GM23338 (cell line): ENCODE measurements around the gene PARP6. TPM values are rescaled to one million over a fixed set of nuclear protein-coding genes. Genes with fewer than 3 reads are reported as not detected.

Experiments used
- ATAC-seq: fragments of 200-7000 bp; cut with Tn5 transposase; 3 replicates; pipeline ENCODE4 v1.9.1; 2020
- DNase-seq: peaks from one replicate; pipeline ENCODE4 v3.0.0-alpha.2; 2015; ENCODE audit warnings: low spot score
- H2AFZ ChIP-seq: fragments of 200-600 bp; sonication (generic); 2 replicates; pipeline ENCODE4 v1.8.0; 2016; ENCODE audit warnings: antibody characterized with exemption, mild to moderate bottlenecking, moderate library complexity
- H3F3A ChIP-seq: fragments of 200-600 bp; sonication (generic); replicated peaks from 2 replicates; pipeline ENCODE4 v1.8.0; 2017; ENCODE audit warnings: antibody characterized with exemption, mixed run types, low read depth
- H3K27ac ChIP-seq: fragments of 200-600 bp; sonication (generic); 2 replicates; pipeline ENCODE4 v1.6.1; 2016; ENCODE audit warnings: low read depth
- H3K27me3 ChIP-seq: fragments of 200-600 bp; sonication (generic); 2 replicates; pipeline ENCODE4 v1.8.0; 2016; ENCODE audit warnings: mild to moderate bottlenecking, mixed run types, moderate library complexity; ENCODE audit not compliant: insufficient read depth
- H3K36me3 ChIP-seq: fragments of 200-600 bp; sonication (generic); 2 replicates; pipeline ENCODE4 v1.8.0; 2016; ENCODE audit warnings: mild to moderate bottlenecking; ENCODE audit not compliant: insufficient read depth
- H3K4me1 ChIP-seq: fragments of 200-600 bp; sonication (generic); 2 replicates; pipeline ENCODE4 v1.8.0; 2016; ENCODE audit warnings: mild to moderate bottlenecking, moderate library complexity; ENCODE audit not compliant: insufficient read depth
- H3K4me2 ChIP-seq: fragments of 200-600 bp; sonication (generic); 2 replicates; pipeline ENCODE4 v1.7.1; 2017; ENCODE audit warnings: mixed run types
- H3K4me3 ChIP-seq: fragments of 200-600 bp; sonication (generic); 2 replicates; pipeline ENCODE4 v1.6.1; 2016; ENCODE audit warnings: mixed run types
- H3K79me2 ChIP-seq: fragments of 200-600 bp; sonication (generic); replicated peaks from 2 replicates; pipeline ENCODE4 v1.8.0; 2017; ENCODE audit warnings: mild to moderate bottlenecking; ENCODE audit not compliant: insufficient read depth
- H3K9me2 ChIP-seq: fragments of 200-600 bp; sonication (generic); 2 replicates; pipeline ENCODE4 v1.8.0; 2017; ENCODE audit not compliant: insufficient read depth
- H4K20me1 ChIP-seq: fragments of 200-600 bp; sonication (generic); replicated peaks from 2 replicates; pipeline ENCODE4 v1.8.0; 2017; ENCODE audit warnings: mild to moderate bottlenecking; ENCODE audit not compliant: insufficient read depth
- H3K27ac Mint-ChIP-seq: 2 replicates; pipeline ENCODE4 v1.8.0; 2020; ENCODE audit warnings: inconsistent platforms, mild to moderate bottlenecking, moderate library complexity, mixed read lengths
- H3K27me3 Mint-ChIP-seq: 3 replicates; pipeline ENCODE4 v1.8.0; 2022; ENCODE audit warnings: low read depth, mild to moderate bottlenecking, moderate library complexity, mixed read lengths, inconsistent platforms; ENCODE audit not compliant: insufficient read depth, poor library complexity
- H3K36me3 Mint-ChIP-seq: 3 replicates; pipeline ENCODE4 v1.8.0; 2021; ENCODE audit warnings: low read depth, mild to moderate bottlenecking, inconsistent platforms, moderate library complexity, mixed read lengths
- H3K4me1 Mint-ChIP-seq: 3 replicates; pipeline ENCODE4 v1.8.0; 2020; ENCODE audit warnings: mild to moderate bottlenecking, inconsistent platforms, mixed read lengths
- H3K4me3 Mint-ChIP-seq: 3 replicates; pipeline ENCODE4 v1.8.0; 2021; ENCODE audit warnings: moderate library complexity, mild to moderate bottlenecking, inconsistent platforms, mixed read lengths
- H3K9me3 Mint-ChIP-seq: 3 replicates; pipeline ENCODE4 v1.8.0; 2020; ENCODE audit warnings: moderate library complexity, mild to moderate bottlenecking, inconsistent platforms, mixed read lengths
- CREB1 ChIP-seq: fragments of 250-450 bp; sonication (Bioruptor Pico); IDR thresholded peaks from 2 replicates; pipeline ENCODE4 v1.5.0; 2020; ENCODE audit warnings: low read depth, mild to moderate bottlenecking, moderate library complexity
- EZH2 ChIP-seq: fragments of 200-600 bp; sonication (generic); IDR thresholded peaks from one replicate; pipeline ENCODE4 v1.8.0; 2017; ENCODE audit warnings: antibody characterized with exemption, mild to moderate bottlenecking, low read depth; ENCODE audit not compliant: unreplicated experiment
- EZH2phosphoT487 ChIP-seq: fragments of 200-600 bp; sonication (generic); IDR thresholded peaks from one replicate; pipeline ENCODE4 v1.8.1; 2018; ENCODE audit warnings: antibody characterized with exemption; ENCODE audit not compliant: unreplicated experiment
- JUNB ChIP-seq: IDR thresholded peaks from one replicate; pipeline ENCODE4 v1.6.1; 2016; ENCODE audit warnings: antibody characterized with exemption; ENCODE audit not compliant: unreplicated experiment
- NANOG ChIP-seq: IDR thresholded peaks from 2 replicates; pipeline ENCODE4 v1.6.1; 2016; ENCODE audit warnings: antibody characterized with exemption, borderline replicate concordance
- POLR2AphosphoS5 ChIP-seq: IDR thresholded peaks from 2 replicates; pipeline ENCODE4 v1.6.1; 2016; ENCODE audit warnings: antibody characterized with exemption, low read depth
- STAT1 ChIP-seq: IDR thresholded peaks from one replicate; pipeline ENCODE4 v1.6.1; 2016; ENCODE audit warnings: antibody characterized with exemption; ENCODE audit not compliant: unreplicated experiment
- ZNF114 ChIP-seq: fragments of 250-450 bp; sonication (Bioruptor Pico); IDR thresholded peaks from 2 replicates; pipeline ENCODE4 v1.5.0; 2020; ENCODE audit warnings: mild to moderate bottlenecking, moderate library complexity
- ZNF331 ChIP-seq: fragments of 250-450 bp; sonication (Bioruptor Pico); IDR thresholded peaks from 2 replicates; pipeline ENCODE4 v1.5.0; 2020; ENCODE audit warnings: low read depth, mild to moderate bottlenecking, moderate library complexity
- polyA plus RNA-seq: library from polyadenylated mRNA; unstranded; fragments of >200 nt; fragmentation: Nextera tagmentation; extraction: Ambion mirVana; gene quantifications from 2 replicates; pipeline ENCODE4 v1.2.1, GENCODE V29; 2016
- total RNA-seq: library from RNA; depleted of rRNA; stranded (reverse); fragments of >200 nt; shearing (Covaris generic); gene quantifications from 2 replicates; pipeline ENCODE4 v1.2.3, GENCODE V29; 2014
- TF ChIP-seq, protein P1 (sequence below): IDR thresholded peaks from one replicate; pipeline ENCODE4 v1.6.1; 2018; ENCODE audit warnings: antibody characterized with exemption; ENCODE audit not compliant: unreplicated experiment
- TF ChIP-seq, protein P2 (sequence below): IDR thresholded peaks from 2 replicates; pipeline ENCODE4 v1.6.1; 2016; ENCODE audit warnings: antibody characterized with exemption
- TF ChIP-seq, protein P3 (sequence below): fragments of 250-450 bp; sonication (Bioruptor Pico); IDR thresholded peaks from 2 replicates; pipeline ENCODE4 v1.5.0; 2020; ENCODE audit warnings: mild to moderate bottlenecking, moderate library complexity
- TF ChIP-seq, protein P4 (sequence below), 2 experiments: fragments of 200-600 bp in 1 of 2; sonication (generic) in 1 of 2; conservative IDR thresholded peaks; 2 replicates each; pipeline versions ENCODE4 v1.5.1 to v1.6.1; 2016 to 2017; ENCODE audit warnings: antibody characterized with exemption in 2 of 2, low read depth in 2 of 2, mild to moderate bottlenecking in 2 of 2, moderate library complexity in 1 of 2

The PARP6 gene
- total and polyA plus RNA-seq, 2 experiments from 2014 or later = 27.6 to 28.1 TPM

DNA sequence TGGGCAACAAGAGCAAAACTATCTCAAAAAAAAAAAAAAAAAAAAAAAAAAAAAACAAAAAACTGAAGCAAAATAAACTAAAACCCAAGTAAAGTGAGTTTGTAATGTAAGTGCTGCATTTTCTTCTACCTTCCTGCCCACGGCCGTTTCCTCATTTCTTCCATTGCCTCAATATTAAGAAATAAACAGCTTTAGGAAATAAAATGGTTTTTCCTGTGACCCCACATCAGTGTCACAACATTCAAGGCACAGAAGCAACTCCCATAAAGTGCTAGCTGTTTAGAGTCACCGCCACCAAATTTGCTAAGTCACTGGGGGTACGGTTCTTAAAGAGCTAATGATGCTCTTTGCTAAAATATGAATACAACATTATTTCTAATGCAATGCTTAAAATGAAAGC is 44.6 kb downstream of the PARP6 start:
- H3K27ac Mint-ChIP-seq = no peak overlapping the region
- peaks cover 60% of the 10 kb centered on the region for H3K4me1 Mint-ChIP-seq
- peaks cover 27% of the 10 kb centered on the region for H3K27me3 Mint-ChIP-seq
- peak overlapping the region; percentile 21; the same call in 1 of the 2 replicates for H3K27ac ChIP-seq
- peak overlapping the region; percentile 97 for H3K4me2 ChIP-seq
- H3K9me2 ChIP-seq = no peaks in the 10 kb centered on the region
- no peaks in the 10 kb centered on the region for H3K27me3 ChIP-seq
- peaks cover 37% of the 10 kb centered on the region for H3K36me3 Mint-ChIP-seq
- H3K4me3 ChIP-seq = peak overlapping the region; percentile 99
- H3K4me1 ChIP-seq = peaks cover 57% of the 10 kb centered on the region
- no peak for TF ChIP-seq EZH2
- TF ChIP-seq NANOG = no peak
- no peak for TF ChIP-seq POLR2AphosphoS5
- TF ChIP-seq, protein P1, sequence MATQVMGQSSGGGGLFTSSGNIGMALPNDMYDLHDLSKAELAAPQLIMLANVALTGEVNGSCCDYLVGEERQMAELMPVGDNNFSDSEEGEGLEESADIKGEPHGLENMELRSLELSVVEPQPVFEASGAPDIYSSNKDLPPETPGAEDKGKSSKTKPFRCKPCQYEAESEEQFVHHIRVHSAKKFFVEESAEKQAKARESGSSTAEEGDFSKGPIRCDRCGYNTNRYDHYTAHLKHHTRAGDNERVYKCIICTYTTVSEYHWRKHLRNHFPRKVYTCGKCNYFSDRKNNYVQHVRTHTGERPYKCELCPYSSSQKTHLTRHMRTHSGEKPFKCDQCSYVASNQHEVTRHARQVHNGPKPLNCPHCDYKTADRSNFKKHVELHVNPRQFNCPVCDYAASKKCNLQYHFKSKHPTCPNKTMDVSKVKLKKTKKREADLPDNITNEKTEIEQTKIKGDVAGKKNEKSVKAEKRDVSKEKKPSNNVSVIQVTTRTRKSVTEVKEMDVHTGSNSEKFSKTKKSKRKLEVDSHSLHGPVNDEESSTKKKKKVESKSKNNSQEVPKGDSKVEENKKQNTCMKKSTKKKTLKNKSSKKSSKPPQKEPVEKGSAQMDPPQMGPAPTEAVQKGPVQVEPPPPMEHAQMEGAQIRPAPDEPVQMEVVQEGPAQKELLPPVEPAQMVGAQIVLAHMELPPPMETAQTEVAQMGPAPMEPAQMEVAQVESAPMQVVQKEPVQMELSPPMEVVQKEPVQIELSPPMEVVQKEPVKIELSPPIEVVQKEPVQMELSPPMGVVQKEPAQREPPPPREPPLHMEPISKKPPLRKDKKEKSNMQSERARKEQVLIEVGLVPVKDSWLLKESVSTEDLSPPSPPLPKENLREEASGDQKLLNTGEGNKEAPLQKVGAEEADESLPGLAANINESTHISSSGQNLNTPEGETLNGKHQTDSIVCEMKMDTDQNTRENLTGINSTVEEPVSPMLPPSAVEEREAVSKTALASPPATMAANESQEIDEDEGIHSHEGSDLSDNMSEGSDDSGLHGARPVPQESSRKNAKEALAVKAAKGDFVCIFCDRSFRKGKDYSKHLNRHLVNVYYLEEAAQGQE = no peak
- TF ChIP-seq, protein P2, sequence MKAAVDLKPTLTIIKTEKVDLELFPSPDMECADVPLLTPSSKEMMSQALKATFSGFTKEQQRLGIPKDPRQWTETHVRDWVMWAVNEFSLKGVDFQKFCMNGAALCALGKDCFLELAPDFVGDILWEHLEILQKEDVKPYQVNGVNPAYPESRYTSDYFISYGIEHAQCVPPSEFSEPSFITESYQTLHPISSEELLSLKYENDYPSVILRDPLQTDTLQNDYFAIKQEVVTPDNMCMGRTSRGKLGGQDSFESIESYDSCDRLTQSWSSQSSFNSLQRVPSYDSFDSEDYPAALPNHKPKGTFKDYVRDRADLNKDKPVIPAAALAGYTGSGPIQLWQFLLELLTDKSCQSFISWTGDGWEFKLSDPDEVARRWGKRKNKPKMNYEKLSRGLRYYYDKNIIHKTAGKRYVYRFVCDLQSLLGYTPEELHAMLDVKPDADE = no peak
- TF ChIP-seq STAT1 = no peak
- no peak for TF ChIP-seq CREB1 (CRISPR knock-in tag)
- no peak for TF ChIP-seq EZH2phosphoT487
- no peak for TF ChIP-seq ZNF331 (CRISPR knock-in tag)
- TF ChIP-seq JUNB = no peak
- TF ChIP-seq, protein P3, sequence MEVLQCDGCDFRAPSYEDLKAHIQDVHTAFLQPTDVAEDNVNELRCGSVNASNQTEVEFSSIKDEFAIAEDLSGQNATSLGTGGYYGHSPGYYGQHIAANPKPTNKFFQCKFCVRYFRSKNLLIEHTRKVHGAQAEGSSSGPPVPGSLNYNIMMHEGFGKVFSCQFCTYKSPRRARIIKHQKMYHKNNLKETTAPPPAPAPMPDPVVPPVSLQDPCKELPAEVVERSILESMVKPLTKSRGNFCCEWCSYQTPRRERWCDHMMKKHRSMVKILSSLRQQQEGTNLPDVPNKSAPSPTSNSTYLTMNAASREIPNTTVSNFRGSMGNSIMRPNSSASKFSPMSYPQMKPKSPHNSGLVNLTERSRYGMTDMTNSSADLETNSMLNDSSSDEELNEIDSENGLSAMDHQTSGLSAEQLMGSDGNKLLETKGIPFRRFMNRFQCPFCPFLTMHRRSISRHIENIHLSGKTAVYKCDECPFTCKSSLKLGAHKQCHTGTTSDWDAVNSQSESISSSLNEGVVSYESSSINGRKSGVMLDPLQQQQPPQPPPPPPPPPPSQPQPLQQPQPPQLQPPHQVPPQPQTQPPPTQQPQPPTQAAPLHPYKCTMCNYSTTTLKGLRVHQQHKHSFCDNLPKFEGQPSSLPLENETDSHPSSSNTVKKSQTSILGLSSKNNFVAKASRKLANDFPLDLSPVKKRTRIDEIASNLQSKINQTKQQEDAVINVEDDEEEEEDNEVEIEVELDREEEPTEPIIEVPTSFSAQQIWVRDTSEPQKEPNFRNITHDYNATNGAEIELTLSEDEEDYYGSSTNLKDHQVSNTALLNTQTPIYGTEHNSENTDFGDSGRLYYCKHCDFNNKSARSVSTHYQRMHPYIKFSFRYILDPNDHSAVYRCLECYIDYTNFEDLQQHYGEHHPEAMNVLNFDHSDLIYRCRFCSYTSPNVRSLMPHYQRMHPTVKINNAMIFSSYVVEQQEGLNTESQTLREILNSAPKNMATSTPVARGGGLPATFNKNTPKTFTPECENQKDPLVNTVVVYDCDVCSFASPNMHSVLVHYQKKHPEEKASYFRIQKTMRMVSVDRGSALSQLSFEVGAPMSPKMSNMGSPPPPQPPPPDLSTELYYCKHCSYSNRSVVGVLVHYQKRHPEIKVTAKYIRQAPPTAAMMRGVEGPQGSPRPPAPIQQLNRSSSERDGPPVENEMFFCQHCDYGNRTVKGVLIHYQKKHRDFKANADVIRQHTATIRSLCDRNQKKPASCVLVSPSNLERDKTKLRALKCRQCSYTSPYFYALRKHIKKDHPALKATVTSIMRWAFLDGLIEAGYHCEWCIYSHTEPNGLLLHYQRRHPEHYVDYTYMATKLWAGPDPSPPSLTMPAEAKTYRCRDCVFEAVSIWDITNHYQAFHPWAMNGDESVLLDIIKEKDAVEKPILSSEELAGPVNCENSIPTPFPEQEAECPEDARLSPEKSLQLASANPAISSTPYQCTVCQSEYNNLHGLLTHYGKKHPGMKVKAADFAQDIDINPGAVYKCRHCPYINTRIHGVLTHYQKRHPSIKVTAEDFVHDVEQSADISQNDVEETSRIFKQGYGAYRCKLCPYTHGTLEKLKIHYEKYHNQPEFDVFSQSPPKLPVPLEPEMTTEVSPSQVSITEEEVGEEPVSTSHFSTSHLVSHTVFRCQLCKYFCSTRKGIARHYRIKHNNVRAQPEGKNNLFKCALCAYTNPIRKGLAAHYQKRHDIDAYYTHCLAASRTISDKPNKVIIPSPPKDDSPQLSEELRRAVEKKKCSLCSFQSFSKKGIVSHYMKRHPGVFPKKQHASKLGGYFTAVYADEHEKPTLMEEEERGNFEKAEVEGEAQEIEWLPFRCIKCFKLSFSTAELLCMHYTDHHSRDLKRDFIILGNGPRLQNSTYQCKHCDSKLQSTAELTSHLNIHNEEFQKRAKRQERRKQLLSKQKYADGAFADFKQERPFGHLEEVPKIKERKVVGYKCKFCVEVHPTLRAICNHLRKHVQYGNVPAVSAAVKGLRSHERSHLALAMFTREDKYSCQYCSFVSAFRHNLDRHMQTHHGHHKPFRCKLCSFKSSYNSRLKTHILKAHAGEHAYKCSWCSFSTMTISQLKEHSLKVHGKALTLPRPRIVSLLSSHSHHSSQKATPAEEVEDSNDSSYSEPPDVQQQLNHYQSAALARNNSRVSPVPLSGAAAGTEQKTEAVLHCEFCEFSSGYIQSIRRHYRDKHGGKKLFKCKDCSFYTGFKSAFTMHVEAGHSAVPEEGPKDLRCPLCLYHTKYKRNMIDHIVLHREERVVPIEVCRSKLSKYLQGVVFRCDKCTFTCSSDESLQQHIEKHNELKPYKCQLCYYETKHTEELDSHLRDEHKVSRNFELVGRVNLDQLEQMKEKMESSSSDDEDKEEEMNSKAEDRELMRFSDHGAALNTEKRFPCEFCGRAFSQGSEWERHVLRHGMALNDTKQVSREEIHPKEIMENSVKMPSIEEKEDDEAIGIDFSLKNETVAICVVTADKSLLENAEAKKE (CRISPR knock-in tag) = no peak
- TF ChIP-seq, protein P4, sequence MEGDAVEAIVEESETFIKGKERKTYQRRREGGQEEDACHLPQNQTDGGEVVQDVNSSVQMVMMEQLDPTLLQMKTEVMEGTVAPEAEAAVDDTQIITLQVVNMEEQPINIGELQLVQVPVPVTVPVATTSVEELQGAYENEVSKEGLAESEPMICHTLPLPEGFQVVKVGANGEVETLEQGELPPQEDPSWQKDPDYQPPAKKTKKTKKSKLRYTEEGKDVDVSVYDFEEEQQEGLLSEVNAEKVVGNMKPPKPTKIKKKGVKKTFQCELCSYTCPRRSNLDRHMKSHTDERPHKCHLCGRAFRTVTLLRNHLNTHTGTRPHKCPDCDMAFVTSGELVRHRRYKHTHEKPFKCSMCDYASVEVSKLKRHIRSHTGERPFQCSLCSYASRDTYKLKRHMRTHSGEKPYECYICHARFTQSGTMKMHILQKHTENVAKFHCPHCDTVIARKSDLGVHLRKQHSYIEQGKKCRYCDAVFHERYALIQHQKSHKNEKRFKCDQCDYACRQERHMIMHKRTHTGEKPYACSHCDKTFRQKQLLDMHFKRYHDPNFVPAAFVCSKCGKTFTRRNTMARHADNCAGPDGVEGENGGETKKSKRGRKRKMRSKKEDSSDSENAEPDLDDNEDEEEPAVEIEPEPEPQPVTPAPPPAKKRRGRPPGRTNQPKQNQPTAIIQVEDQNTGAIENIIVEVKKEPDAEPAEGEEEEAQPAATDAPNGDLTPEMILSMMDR (conservative IDR thresholded peaks at IDR 0.05; ENCODE audit: low read depth in 2 of 2) = no peak
- no peak for TF ChIP-seq ZNF114 (CRISPR knock-in tag)
- no peak overlapping the region for H2AFZ ChIP-seq
- ATAC-seq = no peak
- H3K79me2 ChIP-seq = peaks cover 82% of the 10 kb centered on the region
- 0 out of 3 replicates have a peak, but pooled peaks cover 2% of the 10 kb centered on the region for H3K9me3 Mint-ChIP-seq
- H3K4me3 Mint-ChIP-seq = peak overlapping the region; percentile 54
- no peak for DNase-seq
- H3K36me3 ChIP-seq = peaks cover 20% of the 10 kb centered on the region
- peaks cover 20% of the 10 kb centered on the region for H3F3A ChIP-seq
- H4K20me1 ChIP-seq = peaks cover 68% of the 10 kb centered on the region
